ENCODE measurements around the gene RFX7.
"Not testable (repeated sequence)": the region's sequence is repeated elsewhere in the genome, so short reads cannot be mapped to it uniquely, and the experiment has no call there.

The RFX7 gene

DNA sequence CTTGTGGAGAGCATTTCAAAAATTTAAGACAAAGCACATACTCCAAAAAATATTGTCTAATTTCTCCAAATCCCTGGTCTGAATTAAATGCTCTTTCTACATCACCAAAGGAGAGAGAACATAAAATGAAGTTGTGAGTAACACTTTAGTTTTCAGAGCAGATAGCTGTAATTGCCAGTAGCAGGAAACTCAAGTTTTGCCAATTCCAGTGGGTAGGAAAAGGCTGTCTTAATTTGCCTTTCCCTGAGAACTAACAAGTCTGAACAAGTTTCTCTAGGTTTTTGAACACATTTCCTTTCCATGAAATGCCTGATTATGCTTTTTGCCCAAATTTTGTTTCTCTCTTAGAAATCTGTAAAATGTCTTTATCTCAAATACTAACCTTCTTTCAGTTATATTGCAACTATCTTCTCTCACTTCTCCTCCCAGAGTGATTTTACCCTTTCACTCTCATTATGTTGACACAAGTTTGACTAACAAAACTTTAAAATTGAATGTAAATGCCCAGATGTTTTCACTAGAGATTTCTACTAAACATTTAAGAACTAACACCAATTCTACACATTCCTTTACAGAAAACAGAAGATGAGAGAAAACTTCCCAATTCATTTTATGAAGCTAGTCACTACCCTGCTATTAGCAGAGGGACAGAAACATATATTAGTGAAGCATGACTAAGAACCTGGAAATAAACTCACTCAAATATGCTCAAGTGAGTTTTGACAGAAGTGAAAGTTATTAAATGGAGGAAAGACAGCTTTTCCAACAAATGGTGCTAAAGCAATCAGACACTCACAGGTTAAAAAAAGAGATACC lies 38.4 kb downstream of the RFX7 start:
- peak; percentile 55 for DNase-seq (ENCODE audit: low read depth, low spot score)

DNA sequence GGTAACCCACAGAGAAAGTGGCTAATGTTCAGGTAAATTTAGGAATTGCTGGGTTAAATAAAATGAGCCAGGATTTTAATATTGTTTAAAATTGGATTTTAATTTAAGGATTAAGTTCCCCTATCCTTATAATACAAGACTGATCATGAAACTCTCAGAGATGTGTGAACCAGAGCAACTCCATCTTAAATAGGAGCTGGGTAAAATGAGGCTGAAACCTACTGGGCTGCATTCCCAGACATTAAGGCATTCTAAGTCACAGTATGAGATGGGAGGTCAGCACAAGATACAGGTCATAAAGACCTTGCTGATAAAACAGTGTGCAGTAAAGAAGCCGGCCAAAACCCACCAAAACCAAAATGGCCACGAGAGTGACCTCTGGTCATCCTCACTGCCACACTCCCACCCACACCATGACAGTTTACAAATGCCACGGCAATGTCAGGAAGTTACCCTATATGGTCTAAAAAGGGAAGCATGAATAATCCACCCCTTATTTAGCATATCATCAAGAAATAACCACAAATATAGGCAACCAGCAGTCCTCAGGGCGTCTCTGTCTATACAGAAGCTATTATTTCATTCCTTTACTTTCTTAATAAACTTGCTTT lies 40.3 kb downstream of the RFX7 start:
- not testable (repeated sequence) for DNase-seq (ENCODE audit: low read depth, low spot score)

DNA sequence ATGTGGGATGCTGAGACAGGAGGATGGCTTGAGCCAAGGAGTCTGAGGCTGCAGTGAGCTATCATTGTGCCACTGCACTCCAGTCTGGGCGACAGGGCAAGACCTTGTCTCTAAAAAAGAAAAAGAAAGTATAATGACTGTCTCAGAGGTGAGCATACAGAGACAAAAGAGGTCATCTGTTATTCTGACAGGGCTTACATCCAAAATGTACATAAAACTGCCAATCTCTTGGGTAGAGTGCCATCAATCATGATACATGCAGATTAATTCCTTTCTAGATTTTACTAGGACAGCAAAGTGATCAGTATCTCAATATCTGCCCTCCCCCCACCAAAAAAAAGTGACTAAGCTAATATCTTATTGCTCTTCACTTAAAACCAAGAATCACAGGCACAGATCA lies 41.0 kb downstream of the RFX7 start:
- no peak for DNase-seq (ENCODE audit: low read depth, low spot score)

DNA sequence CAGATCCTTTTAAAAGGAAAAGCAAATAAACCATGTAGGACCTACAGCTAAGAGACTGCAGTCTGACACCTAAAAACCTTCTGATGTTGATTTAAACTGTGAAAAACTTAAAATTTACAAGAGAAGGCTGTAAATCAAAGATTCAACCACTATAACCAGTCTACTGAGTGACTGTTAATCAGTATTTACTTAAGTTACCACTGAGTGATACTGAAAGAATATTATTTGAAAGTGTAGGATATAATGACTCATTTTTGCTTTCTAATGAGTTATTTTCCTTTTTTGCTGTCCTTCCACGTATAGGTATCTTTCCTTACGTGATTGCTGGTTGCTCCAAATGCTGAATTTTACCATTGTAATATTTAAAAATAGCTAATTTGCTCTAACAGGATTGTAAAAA lies 44.6 kb downstream of the RFX7 start:
- DNase-seq (ENCODE audit: low read depth, low spot score) = no peak

DNA sequence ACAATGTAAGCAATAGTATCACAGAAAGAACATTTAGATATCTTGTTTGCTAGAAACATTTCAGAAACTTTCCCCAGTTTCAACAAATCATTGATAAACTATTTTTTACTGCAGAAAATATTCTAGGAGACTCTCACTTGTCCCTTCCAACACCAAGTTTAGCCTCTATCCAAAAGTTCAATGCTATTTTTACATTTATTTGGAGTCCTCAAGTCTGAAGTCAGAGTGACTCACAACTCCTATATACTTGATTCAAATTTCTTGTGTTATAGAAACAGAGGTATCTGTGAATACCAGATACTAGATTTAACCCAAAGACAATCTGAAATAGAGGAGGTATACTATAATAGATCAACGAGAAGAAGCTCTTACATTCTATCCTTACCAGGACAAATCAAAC lies 49.6 kb downstream of the RFX7 start:
- DNase-seq (ENCODE audit: low read depth, low spot score) = no peak

DNA sequence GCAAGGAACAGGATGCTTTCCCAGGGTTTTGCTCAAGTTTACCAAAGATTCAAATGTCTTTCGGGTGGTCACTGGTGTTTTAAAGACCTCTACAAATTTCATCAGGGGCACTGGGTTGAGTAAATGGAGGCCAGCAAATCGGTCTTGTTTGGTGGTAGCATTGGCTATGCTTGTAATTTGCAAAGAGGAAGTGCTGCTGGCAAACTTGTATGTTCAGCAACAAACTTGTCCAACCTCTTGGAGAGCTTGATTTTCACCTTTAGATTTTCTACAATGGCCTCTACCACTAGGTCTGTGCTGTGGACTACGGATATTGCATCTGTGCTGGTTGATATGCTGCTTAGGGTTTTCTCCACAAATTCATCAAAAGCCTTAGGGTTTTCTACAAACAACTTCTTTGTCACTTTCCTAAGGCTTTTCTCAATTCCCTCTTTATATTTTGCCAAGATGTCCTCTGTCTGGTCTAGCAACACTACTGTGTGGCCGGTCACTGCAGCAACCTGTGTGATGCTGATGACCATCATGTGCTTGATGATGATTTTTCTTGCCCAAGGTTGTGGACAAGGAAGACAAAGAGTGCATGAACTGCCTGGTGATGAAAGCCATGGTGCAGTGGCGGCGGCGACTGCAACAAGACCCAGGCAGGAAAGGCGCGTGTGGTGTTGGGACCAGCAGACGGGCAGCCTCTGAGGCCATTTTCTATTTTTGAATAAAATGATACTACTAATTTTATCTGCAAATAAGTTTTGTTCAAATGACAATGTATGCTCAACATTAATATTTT lies 50.8 kb downstream of the RFX7 start:
- DNase-seq (ENCODE audit: low read depth, low spot score) = no peak

DNA sequence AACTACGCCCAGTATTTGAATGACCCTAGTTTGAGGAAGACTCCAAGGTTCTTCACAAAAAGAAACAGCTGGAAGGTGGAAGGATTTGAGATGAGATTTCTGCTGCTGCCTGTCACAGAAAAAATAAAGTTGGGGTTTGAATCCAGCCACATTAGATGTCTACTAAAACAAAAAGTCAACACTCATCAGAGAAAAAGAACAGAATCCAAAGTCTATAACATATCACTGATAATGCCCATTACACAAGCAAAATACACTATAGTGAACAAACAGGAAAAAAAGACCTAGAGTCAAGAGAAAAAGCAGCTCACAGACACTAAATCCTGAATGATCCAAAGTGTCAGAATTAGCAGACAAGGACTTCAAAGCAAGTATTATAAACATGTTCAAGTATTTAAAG lies 56.0 kb downstream of the RFX7 start:
- DNase-seq (ENCODE audit: low read depth, low spot score) = no peak

DNA sequence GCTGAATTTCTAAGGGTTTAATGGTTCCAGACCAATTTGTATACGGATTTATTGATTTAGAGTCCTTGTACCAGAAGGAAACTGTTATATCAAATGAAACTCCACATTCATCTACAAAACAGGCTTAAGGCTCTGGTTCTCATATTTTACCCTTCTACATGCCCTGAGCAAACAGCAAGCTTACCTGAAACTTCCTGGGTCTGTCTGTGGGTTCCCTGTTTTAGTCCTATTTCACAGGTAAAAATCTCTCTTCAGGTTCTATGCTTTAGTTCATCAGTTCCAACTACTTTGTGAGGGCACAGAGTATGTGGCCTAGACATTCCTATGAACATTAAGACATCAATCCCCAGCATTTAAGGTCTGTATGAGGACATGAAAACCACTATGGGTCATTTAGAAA lies 57.7 kb downstream of the RFX7 start:
- no peak for DNase-seq (ENCODE audit: low read depth, low spot score)

DNA sequence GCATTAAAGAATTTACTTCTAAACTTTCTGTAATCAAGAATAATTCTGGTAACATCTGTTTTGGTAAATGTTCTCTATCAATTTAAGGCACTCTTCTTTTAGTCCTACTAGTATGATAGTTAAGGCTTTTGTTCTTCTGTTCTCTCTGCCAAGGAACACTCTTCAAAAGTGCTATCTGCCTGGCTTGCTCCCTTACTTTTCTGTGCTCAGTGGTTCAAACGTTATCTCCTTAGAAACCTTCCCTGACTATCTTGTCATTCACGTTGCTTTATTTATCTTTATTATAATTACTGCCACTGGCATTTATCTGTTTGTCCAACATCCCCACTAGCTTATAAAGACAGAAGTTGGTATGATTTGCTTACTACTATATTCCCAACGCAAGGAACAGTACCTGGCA lies 59.2 kb downstream of the RFX7 start:
- no peak for DNase-seq (ENCODE audit: low read depth, low spot score)

DNA sequence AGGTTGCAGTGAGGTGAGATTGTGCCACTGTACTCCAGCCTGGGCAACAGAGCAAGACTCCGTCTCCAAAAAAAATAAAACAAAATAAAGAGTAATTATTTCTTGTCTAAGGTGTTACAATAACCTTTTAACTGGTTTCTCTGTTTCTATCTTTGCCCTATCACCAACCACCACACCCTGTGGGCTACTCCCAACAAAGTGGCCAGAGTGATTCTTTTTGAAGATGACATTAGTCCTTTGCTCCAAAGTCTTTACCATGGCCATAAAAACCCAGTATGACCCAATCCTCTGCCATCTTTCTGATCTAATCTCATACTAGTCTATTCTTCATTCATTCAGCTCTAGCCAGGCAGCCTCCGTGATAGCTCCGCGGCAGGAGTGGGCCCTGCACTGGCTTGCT lies 62.8 kb downstream of the RFX7 start:
- DNase-seq (ENCODE audit: low read depth, low spot score) = no peak

DNA sequence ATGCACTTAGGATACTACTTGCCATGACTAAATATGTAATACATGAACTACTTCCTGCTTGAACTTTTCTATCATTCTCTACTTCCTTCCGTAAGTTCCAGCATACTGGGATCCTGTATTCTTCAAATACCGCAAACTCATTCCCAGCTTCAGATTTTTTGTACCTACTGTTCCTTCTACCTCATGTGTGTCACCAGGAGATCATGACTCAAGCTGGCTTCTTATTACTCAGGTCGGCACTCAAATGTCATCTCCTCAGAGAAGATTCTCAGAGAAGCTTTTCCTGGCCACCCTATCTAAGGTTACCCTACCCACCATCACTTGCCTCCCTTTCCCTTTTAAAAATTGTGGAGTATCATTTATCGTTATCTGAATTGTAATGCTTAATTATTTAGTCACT lies 66.7 kb downstream of the RFX7 start:
- no peak for DNase-seq (ENCODE audit: low read depth, low spot score)

DNA sequence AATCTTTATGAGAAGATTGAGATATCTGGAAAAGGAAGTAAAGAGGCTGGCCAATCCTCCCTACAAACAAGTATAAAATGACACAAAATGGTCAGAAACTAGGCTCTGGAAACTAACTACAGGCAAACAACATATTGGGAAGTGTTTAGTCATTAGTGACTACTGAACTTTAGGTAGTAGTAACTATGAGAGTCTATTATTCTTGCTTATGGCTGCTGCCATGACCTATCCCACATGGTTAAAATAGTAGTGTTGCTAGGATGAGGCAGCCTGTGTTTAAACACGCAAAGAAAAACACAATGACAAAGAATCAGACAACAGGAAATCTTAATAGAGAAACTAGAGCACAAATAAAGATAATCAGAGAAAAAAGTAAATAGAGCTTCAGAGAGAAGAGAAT lies 67.9 kb downstream of the RFX7 start:
- no peak for DNase-seq (ENCODE audit: low read depth, low spot score)

DNA sequence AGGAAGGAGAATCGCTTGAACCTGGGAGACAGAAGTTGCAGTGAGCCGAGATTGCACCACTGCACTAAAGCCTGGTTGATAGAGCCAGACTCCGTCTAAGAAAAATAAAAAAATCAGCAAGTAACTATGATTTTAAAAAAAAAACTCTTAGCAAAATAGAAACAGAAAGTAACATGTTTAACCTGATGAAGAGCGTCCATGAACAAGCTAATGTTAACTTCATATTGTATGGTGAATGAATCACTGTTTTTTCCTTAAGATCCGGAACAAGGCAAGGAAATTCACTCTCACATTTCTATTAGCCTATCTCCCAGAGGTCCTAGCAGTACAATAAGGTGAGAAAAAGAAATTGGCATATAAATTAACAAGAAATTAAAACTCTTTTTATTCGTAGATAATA lies 69.0 kb downstream of the RFX7 start:
- no peak for DNase-seq (ENCODE audit: low read depth, low spot score)

DNA sequence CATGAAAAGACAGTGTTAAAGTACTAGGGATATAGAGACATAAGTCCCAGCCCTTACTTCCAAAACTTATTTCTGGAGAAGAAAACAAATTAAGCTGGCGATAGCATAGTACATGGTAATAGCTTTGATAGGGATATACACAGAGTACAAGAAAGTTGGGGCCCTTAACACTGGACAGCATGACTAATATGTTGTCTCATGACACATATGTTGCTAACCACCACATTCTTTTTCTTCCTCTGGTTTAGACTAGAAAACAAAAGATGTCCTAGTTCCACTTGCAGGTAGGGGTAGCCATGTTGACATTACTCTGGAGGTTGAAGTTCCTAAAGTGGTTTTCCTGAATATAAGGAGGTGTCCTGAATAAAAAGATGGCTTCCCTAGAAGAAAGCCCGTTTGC lies 75.3 kb downstream of the RFX7 start:
- peak; percentile 27 for DNase-seq (ENCODE audit: low read depth, low spot score)

DNA sequence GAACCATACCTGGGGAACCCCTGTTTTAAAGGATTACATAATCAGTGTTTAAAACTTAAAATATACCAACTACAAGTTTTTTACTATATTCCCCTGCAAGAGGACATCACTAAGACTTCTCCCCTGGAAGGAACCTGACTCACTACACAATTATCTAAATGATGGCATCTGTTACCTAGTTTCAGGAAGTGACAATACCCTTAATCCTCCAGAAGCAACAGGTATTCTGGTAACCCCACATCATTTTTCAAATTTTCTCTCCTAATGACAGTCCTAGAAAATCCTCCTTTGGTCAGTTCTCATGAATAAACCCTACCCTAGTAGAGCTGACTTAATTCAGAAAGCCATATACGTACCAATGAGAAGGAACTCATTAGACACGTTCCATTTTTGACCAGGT lies 78.4 kb downstream of the RFX7 start:
- DNase-seq (ENCODE audit: low read depth, low spot score) = no peak

DNA sequence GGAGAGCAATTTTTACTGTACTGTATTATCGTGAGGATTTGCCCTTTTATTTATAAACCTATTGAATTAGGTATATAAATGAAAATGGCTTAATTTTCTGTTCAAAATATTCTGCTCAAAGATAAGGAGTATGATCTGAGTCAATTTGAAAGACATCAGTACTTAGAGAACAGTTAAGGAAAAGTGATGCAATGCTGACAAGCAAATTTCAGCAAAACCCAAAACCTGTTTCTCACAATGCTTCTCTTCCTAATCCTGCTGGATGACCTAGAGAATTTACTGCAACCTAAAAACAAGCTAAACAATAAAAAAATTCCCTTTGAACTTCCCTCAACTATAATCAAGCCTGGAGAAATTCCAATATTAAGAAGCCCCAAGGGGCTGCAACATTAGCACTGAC lies 82.7 kb downstream of the RFX7 start:
- no peak for DNase-seq (ENCODE audit: low read depth, low spot score)

DNA sequence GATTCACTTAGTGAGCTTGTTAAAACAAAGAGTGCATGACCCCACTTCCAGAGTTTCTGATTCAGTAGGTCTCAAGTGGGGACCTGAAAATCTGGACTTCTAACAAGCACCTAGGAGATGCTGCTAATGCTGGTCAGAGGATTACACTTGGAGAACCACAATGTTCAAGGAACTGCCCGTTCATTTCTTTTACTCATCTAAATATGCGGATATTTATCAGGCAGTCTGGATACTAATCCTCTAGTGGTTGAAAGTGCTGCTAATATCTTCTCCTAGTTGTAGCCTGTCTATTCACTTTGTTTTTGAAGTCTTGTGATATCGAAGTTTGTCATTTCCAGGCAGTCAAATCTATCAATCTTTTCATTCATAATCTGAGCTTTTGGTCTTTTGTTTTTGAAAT lies 86.8 kb downstream of the RFX7 start:
- DNase-seq (ENCODE audit: low read depth, low spot score) = no peak

DNA sequence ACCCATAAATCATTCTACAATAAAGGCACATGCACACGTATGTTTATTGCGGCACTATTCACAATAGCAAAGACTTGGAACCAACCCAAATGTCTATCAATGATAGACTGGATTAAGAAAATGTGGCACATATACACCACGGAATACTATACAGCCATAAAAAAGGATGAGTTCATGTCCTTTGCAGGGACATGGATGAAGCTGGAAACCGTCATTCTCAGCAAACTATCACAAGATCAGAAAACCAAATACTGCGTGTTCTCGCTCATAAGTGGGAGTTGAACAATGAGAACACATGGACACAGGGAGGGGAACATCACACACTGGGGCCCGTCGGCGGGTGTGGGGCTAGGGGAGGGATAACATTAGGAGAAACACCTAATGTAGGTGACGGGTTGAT lies 88.4 kb downstream of the RFX7 start:
- not testable (repeated sequence) for DNase-seq (ENCODE audit: low read depth, low spot score)

DNA sequence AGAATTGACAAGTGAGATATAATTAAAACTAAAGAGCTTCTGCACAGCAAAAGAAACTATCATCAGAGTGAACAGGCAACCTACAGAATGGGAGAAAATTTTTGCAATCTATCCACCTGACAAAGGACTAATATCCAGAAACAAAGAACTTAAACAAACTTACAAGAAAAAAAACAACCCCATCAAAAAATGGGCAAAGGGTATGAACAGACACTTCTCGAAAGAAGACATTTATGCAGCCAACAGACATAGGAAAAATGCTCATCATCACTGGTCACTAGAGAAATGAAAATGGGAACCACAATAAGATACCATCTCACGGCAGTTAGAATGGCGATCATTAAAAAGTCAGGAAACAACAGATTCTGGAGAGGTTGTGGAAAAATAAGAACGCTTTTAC lies 88.9 kb downstream of the RFX7 start:
- DNase-seq (ENCODE audit: low read depth, low spot score) = not testable (repeated sequence)

DNA sequence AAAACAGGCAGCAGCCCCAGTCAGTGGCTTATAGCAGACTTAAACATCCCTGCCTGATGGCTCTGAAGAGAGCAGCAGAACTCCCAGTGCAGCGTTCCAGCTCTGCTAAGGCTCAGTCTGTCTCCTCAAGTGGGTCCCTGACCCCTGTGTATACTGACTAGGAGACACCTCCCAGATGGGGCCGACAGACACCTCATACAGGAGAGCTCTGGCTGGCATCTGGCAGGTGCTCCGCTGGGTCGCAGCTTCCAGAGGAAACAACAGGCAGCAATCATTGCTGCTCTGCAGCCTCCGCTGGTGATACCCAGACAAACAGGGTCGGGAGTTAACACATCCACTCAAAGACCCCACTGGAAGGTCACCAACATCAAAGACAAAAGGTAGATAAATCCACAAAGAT lies 93.5 kb downstream of the RFX7 start:
- no peak for DNase-seq (ENCODE audit: low read depth, low spot score)

DNA sequence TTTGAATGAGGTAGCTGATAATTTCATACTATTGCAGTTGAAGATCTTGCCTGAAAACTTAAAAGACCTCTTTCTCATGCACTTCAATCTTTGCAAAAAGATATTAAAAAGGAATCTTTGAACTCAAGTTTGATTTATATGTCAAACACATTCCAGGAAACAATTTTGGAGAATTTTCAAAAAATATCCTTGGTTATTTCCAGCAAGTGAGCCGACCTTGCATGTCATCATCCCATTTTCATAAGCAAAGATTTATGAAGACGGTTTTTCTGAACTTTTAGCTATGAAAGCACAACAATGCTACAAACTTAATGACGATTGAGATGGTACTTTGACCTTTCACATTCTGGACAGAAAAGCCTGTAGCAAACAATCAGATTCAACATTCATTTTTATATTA lies 95.6 kb downstream of the RFX7 start:
- no peak for DNase-seq (ENCODE audit: low read depth, low spot score)

DNA sequence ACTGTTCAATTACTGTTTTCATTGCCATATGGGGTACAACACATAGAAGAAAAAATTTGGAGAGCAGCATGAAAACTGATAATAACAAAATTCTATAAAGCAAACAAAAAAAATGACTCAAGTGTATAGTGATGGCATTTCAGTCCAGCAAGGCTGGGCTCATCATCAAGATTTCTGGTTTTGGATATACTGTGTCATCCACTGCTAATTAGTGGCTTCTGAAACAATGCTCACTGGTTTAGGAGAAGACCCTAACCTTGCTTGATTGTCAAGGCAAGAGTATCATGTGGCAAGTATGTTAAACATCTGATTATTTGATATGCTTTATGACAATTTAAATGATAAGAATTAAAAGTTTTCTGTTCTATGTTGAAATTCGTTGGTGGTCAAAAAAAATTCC lies 96.9 kb downstream of the RFX7 start:
- DNase-seq (ENCODE audit: low read depth, low spot score) = no peak

DNA sequence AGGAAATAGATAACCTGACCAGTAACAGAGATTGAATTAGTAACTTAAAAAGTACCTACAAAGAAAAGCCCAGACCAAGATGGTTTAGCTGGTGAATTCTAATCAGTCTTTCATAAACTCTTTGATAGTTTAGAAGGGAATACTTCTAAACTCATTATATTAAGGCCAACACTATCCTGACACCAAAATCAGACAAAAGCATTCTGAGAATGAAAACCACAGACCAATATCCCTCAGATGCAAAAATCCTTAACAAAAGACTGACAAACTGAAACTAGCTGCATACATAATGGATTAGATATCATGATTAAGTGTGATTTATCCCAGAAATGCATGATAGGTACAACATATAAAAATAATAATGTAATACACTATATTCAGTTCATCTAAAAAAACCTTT lies 115.6 kb downstream of the RFX7 start:
- peak; percentile 66 for DNase-seq (ENCODE audit: low read depth, low spot score)

Measured in astrocyte of the hippocampus (primary cell).